ELR (cell line): Measurements from ENCODE around the gene UBAC2.
A peak's percentile ranks its signal among the peaks of the same experiment; 100 is the strongest.
"Not testable (repeated sequence)": the region's sequence is repeated elsewhere in the genome, so short reads cannot be mapped to it uniquely, and the experiment has no call there.

Experiments
- DNase-seq: peaks from one replicate; pipeline ENCODE4 v3.0.0-alpha.2; 2015; ENCODE audit warnings: low read depth

The UBAC2 gene

GRCh38 chr13:99378985-99379733 is 178.5 kb downstream of the UBAC2 start:
- DNase-seq: no peak

- DNase-seq: no peak
Measured at GRCh38 chr13:99379856-99380801, 179.5 kb downstream of the UBAC2 start.

GRCh38 chr13:99380921-99381645 is 180.4 kb downstream of the UBAC2 start:
- DNase-seq: no peak

- no peak for DNase-seq
Measured at GRCh38 chr13:99381766-99382165, 181.1 kb downstream of the UBAC2 start.

GRCh38 chr13:99382428-99383133 is 181.9 kb downstream of the UBAC2 start:
- DNase-seq: no peak

GRCh38 chr13:99383511-99383921 is 182.9 kb downstream of the UBAC2 start:
- DNase-seq: no peak

GRCh38 chr13:99383946-99384345 is 183.3 kb downstream of the UBAC2 start:
- DNase-seq: no peak

- DNase-seq: no peak
Measured at GRCh38 chr13:99384468-99384867, 183.8 kb downstream of the UBAC2 start.

GRCh38 chr13:99385161-99385560 is 184.5 kb downstream of the UBAC2 start:
- no peak for DNase-seq

GRCh38 chr13:99385940-99386339 is 185.3 kb downstream of the UBAC2 start:
- DNase-seq: no peak

GRCh38 chr13:99386495-99386894 is 185.8 kb downstream of the UBAC2 start:
- no peak for DNase-seq

- peak; percentile 63 for DNase-seq
Measured at GRCh38 chr13:99386911-99387788, 186.5 kb downstream of the UBAC2 start.

GRCh38 chr13:99388334-99388923 is 187.8 kb downstream of the UBAC2 start:
- DNase-seq: no peak

GRCh38 chr13:99389094-99389493 is 188.4 kb downstream of the UBAC2 start:
- DNase-seq: not testable (repeated sequence)

GRCh38 chr13:99389520-99390304 is 189.1 kb downstream of the UBAC2 start:
- DNase-seq: no peak

- DNase-seq: no peak
Measured at GRCh38 chr13:99390601-99391000, 189.9 kb downstream of the UBAC2 start.

- DNase-seq: no peak
Measured at GRCh38 chr13:99391781-99392469, 191.3 kb downstream of the UBAC2 start.

GRCh38 chr13:99392470-99393135 is 191.9 kb downstream of the UBAC2 start:
- no peak for DNase-seq
